GM21515 (cell line): Measurements from ENCODE around the gene RNF150.
"Not testable (repeated sequence)": the region's sequence is repeated elsewhere in the genome, so short reads cannot be mapped to it uniquely, and the experiment has no call there.

ENCODE experiments used
- ATAC-seq: cut with Tn5 transposase; IDR thresholded peaks from one replicate; pipeline ENCODE4 v1.9.1; 2021; ENCODE audit not compliant: unreplicated experiment

Gene RNF150

DNA sequence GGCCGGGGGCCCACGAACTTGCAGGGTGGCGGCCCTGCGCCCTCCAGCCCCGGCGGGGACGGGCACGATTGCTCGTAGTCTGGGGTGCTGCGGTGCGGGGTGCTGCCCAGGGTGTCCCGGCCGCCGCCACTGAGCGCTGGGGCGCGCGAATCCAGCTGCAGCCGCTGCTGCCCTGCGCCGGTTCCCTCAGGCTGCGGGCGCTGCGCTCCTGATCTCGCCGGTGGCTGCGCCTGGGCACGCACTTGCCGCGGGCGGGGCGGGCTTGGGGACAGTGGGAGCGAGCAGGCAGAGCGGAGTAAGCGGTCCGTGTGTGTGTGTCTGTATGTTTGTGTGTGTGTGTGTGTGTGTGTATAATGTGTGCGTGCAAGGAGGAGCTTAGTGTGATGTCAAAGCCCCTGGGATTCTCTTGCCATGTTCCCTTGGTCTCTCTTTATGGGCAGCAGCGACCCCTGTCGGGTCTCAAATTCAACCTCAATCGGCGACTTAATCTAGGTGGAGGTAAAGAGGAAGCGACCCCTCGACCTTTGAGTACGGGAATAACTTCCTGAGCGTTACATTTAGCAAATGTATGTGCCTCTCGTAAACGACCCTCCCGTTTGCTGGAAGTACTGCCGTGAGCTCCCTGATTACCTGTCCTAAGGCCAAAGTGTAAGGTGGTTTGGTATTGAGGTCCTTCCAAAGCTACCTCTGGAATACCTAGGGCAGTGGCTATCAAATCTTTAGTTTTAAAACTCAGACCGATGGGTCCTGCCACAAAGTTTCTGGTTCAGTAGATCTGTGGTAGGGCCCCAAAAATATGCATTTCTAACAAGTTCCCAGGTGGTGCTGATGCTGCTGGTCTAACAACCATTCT, at the start of gene RNF150:
Gene RNF150, minus strand, starts transcription at position 324 of the 853 bp plus-strand sequence.
- peak; percentile 56 for ATAC-seq

DNA sequence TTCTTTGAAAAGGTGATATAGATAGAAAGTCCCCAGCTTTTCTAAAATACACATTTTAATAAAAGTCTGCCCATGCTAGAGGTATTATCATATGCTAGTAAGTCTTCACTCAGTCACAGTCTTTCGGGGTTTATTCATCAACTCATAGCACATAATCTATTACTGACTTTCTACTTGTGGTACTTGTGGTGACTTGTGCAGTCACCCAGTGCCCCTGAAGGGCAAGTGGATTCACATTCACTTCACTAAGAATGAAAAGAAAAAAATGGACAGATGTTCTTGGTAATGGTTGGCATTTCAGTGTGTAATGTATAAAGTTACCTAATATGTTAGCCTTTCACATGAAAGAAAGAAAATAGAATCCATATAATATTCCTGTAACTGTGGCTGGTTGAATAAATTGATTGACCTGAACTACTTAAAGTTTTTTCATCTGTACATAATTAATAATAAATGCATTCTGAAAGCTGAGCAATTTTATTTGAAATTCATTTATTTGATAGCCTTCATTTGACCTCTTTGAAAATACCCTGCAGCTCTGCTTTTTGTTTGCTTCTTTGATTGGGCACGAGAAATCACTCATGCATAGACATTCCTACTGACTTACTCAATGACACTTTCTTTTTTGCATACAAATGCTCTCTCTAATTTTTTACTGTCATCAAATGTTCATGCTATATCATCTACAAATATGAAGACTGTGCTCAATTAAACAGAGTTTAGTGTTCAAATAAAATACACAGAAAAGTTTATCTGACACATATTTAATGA, 47.9 kb upstream of the RNF150 start:
- ATAC-seq, result no peak

DNA sequence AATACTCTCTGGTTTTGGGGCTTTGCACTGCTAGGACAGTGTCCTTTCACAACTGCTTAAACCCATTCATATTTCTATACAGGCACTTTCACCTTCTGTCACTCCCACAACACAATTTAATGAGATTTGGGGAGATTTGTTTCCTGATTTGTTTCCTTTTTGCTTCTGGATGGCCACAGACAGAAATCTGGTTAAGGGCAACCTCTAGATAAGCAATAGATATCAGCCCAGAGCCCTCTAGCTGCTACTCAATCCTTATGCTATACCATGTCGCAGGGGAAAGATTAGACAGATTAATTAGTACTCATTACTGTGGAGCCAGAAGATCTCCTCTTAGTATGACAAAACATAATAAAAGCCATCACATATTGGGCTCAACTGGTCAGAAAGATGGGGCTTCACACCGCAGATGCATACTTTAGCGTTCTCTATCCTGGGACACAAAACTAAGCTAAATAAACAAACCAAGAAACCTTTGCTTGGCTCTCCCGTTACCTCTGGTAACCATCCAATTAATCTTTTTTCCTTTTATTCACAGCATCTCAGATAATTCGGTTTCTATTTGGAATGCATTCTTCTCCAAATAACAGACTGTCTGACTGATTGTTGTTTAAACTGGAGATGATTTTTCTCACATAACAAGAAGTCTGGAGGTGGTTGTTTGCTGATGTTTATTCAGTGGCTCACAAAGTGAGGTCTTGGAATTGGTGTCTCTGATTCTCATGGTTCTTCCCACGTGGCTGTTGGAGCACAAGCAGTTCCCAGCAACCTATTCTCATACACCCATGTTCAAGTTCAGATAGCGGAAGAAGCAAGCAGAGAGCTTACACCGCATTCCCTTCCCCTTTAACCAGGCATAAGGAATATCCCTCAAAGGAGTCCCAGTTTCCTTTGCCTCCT, 46.5 kb upstream of the RNF150 start:
- no peak for ATAC-seq

DNA sequence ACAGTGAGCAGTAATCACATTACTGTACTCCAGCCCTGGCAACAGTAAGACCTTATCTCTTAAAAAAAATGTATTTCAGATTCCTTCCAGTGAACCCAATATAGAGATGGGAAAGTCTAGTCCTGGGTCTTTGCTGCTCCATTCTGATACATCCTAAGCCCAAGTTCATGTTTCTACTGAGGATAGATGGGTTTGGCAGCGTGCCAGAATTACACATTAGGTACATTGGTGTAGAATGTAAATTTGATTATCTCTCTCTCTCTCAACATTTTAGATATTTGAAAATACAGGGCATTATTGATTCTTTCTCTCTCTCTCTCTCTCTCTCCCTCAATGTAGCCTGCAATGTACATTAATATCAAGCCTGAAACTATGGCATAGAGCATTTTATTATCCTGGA, 43.9 kb upstream of the RNF150 start:
- ATAC-seq, result no peak

GRCh38 chr4:141174457-141174856, 41.2 kb upstream of the RNF150 start:
- peak; percentile 81 for ATAC-seq

- no peak for ATAC-seq
These were observed 37.4 kb upstream of the RNF150 start for GRCh38 chr4:141170671-141171070.

- no peak for ATAC-seq
These were observed 36.1 kb upstream of the RNF150 start for GRCh38 chr4:141169391-141169790.

DNA sequence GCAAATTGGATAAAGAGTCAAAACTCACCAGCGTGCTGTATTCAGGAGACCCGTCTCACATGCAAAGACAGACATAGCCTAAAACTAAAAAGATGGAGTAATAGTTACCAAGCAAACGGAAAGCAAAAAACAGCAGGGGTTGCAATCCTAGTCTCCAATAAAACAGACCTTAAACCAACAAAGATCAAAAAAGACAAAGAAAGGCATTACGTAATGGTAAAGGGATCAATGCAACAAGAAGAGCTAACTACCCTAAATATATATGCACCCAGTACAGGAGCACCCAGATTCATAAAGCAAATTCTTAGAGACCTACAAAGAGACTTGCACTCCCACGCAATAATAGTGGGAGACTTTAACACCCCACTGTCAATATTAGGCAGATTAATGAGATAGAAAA, 31.7 kb upstream of the RNF150 start:
- not testable (repeated sequence) for ATAC-seq

DNA sequence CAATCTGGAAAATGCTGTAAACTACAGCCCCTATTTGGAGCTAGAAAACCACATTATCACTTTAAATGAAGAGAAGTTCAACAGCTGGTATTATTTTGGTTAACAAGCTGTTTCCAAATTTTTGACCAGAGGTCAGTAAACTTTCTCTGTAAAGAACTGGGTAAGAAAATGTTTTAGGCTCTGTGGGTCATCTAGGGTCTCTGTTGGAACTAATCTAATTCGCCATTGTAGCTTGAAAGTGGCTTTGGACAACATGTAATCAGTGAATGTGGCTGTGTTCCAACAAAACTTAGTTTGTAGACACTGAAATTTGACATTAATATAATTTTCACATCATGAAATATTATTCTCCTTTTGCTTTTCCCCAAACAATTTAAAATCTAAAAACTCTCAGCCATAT, 25.8 kb upstream of the RNF150 start:
- no peak for ATAC-seq

DNA sequence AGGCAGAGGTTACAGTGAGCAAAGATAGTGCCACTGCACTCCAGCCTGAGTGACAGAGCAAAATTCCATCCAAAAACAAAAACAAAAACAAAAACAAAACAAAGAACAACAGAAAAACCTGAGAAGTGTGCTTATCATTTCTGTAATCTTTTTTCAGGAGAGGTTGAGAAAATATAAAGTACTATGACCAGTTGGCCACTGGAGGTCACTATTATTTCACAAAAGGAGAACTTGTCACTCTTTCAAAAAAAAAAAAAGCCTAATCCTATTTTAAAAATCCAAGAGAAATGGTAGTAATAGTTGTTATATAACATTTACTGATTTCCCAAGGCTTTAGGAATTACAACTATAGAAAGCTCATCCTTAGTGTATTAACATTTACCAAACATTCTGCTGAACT, 24.9 kb upstream of the RNF150 start:
- ATAC-seq, result no peak

- ATAC-seq, result no peak
These were observed 22.3 kb upstream of the RNF150 start for GRCh38 chr4:141155586-141155985.

DNA sequence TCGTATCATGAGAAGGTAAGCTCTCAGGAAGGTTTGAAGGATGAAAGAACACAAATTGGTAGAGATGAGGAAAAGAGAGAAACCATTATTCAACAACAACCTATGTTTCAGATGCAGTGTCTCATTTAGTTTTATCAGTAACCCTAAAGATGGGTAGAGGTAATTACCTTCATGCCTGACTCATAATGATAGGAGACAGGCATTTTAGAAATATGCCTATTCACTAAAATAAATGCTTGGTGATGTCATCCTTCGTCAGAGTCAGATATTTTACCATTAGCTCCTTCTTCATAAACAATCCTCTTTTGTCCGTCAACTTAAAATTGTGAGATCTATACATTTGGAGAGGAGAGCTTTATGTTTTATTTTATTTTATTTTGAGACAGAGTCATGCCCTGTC, 21.5 kb upstream of the RNF150 start:
- ATAC-seq, result no peak

DNA sequence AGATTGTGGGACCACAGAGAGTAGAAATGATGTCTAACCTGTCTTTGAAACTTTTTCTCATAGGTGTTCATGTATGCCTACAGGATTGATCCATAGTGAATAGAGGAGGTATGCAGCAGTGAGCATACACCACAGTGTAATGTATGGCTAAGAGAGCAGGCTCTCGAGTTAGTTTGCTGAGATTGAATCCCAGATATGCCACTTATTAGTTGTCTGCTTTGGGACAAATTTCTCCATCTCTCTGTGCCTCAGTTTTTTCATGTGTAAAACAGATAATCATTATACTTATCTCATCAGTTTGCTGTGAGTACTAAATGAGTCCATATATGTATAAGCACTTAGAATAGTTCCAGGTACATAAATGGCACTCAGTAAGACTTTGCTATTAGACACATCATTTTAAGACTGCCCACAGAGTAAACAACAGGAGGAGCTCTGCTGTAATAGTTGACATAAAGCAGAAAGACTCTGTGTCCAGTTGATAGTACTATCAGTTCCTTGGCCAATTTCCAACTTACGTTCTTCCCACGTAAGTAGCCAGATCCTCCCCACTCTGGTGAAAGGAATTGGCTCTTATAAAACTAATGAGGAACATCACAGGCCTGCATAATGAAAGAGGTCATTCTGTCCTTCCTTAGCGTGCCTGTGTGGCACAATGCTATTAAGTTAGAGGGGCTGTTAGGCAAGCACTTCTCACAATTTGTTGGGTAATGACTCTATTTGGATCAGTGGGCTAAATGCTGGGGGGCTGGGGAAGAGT, 20.7 kb upstream of the RNF150 start:
- ATAC-seq, result no peak

DNA sequence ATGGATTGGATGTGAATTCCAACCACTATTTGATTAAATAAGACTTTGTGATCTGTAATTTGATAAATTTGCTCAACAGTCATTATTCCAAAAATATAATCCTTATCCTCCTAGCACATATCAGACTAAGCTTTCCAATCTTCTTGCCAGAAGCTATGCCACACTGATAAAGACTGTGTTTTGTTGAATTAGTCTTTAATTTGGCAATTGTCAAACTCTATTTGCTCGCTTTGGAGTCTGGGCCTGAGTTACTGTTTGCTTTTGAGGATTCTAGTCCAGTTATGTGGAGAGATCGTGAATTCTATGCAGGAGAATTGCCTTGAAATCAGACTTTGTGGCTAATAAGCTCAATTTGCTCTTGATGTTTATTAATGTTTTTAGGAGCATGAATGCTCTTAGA, 10.9 kb upstream of the RNF150 start:
- ATAC-seq, result no peak

DNA sequence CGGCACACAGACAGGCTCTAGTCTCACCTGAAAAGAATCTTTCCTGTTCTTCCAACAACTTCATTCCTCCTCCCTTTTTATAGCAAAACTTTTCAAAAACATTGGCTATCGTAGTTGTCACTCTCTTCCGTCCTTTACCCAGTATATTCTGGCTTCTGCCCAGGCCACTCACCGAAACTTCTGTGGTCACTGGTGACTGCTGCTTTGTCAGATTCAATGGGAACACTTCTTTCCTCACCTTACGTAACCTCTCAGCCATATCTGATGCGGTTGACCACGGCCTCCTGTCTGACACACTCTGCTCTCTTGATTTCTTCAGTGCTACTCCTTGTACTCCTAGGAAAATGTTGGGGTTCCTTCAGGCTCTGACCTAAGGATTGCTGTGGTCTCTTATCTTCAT, 9.2 kb upstream of the RNF150 start:
- ATAC-seq, result no peak

DNA sequence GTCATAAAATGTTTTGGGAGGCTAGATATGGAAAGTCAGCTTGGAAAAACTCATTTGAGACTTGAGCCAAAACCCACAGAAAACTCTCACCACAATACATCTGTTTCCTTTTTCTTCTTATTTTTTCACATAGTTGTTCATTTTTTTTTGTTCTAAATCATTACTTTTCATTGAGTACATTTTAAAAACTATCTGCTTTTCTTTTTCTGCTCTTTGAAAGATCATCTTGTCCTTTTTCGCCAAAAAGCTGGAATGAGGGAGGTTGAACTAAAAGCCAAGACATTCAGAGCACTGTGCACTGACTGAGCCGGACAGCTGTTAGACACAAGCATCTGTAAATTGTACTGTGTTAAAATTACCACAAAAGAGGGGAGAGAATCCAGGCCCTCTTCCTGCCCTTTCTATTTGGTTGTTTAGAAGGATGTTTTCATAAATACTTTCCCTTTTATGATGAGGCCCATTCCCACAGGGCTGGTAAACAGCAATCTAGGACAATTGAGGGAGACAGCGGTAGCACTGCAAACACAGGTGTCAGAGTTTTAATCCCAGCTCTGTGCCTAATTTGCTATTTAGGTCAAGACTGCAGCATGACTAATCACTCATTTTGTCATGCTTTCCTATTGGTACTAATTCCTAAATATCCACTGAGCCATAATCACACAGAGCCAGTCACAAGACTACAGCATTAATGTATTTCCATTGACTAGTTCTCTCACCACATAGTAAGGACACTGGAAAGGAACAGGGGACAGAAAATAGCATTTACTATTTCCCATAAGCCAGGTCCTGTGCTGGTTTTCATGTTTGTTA, 7.3 kb upstream of the RNF150 start:
- ATAC-seq, result no peak

GRCh38 chr4:141133999-141134995, 1.0 kb upstream of the RNF150 start:
- no peak for ATAC-seq

- peak; percentile 19 for ATAC-seq
These were observed 542 bp downstream of the RNF150 start for GRCh38 chr4:141132709-141133145.
